ENCODE data around the gene SLC34A1.

SLC34A1 gene

DNA sequence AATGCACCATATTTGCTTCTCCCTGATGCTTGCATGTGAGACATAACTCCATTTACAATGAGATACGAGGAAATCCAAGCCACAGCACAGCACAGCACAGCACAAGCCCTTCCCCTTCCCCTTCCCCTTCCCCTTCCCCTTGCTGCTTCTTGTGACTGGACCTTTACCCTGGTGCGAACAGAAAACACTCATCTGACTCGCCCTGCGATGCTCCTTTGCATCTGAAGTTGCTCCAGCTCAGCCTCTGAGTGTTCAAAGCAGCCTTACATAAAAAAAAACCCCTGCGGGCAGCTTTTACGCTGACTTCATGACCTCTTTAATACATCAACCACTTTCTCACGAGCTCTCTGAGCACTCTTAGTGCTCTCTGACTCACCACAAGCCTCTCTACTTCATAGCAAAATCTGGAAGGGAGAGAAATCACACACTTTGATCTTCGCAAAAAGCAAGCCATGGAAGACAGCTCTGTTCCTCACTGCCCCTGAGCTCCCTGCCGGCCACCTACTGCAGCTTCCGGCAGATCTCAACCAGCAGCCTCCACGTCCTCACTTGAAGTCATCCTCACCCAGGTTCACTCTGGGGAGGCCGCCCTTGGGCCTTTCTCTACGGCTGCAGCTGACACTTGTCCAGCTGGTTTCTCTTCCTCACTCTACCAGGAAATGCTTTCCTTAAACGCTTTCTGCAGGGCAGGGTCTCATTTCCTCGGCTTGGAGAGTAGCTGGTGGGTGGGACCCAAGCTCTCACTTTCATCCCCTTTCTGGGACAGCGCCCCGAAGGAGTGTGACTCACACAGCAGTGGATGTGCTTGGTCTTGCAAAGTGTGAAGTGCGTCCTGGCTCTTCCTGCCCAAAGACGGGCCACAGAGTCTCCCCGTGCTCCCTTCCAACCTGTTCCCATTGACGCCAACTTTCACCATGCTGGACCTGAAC, 5.3 kb downstream of the SLC34A1 start:
- no peak for DNase-seq

DNA sequence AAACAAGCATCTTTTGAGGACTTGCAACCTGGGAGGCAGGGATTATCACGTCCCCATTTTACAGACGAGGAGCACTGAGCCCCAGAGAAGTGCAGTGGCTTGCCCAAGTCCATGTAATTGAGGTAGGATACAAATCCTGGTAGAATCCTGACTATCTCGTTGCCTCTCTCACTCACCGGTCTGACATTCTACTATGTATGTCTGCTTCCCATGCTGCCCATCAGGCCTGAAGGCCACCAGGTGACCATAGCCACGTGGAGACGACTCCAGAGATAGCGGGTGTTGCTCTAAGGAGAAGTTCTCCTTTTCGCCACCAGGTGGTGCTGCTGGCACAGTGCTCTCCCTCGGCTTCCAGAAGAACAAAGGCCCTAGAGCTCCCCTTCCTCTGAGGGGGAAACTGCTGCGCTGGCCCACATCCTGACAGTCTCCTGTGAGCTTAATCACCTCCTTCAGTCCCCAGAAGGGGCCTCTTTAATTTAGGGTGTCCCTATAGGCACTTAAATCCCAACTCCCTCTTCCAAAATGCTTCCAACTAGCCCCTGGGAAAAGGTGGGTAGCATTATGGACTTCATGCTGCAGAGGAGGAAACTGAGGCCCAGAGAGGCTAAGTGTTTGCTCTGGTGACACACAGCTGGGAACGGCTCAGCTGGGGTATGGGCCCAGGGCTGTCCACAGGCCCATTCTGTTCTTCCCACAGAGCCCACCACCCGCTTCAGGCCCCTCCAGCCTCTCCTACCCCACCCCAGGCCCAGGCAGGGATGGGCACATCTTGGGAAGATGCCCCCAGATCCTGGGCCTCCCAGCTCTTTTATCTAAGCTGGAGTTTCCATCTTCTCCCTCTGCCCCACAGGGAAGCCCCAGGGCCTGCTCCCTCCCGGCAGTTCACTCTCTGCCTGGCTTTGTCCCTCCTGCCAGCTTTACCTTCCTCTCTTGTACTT, 6.4 kb downstream of the SLC34A1 start:
- peak; percentile 70 to 85 (median 74) for DNase-seq

DNA sequence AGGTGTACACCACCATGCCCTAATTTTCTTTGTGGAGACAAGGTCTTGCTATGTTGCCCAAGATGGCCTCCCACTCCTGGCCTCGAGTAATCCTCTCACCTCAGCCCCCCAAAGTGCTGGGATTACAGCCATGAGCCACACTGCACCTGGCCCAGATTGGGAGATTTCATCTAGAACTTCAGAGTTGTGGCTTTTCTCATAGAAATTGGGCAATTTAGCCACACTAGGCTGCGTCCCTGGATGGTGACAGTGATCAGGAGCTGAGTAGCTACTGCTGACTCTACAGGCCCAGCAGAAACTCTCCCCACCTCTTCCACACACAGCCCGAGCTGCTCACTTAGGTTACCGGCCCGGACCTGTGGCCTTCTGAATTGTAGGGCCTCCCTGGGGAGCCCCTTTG, 8.5 kb downstream of the SLC34A1 start:
- no peak for DNase-seq

DNA sequence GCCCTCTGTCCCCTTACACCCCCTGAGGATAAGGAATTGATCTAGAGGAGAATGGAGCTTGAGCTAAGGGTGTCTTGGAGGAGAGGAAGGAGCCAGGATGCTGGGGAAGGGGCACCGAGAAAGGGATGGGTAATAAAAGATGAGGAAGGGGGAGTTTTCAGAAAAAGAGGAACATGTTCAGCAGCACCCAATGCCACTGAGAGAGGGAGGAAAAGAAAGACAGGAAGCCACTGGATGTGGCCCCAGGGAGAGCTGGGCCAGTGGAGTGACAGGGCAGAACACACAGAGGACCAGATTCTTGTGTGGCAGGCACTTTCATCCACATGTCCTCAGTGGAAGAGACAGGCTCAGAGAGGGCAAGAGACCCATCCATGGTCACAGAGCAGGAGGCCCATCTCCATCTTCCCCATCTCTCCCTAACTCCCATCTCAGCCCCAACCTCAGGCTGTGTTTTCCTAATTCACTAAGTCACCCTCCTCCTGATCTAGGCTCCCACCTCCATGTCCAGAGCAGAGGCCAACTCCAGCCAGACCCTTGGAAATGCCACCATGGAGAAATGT, 9.1 kb downstream of the SLC34A1 start:
- DNase-seq: no peak

DNA sequence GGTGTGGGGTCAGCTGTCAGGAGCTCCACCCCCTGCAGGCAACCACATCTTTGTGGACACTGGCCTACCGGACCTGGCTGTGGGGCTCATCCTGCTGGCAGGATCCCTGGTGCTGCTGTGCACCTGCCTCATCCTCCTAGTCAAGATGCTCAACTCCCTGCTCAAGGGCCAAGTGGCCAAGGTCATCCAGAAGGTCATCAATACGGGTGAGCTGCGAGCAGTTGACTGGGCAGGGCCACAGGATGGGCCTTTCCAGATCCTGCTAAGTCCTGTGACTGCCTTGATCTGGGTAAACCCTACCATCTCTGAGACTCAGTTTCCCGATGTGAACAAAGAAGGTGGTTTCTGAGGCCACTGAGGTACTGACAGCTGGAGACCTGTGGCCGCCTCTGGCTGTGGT, 9.8 kb downstream of the SLC34A1 start:
- no peak for DNase-seq

DNA sequence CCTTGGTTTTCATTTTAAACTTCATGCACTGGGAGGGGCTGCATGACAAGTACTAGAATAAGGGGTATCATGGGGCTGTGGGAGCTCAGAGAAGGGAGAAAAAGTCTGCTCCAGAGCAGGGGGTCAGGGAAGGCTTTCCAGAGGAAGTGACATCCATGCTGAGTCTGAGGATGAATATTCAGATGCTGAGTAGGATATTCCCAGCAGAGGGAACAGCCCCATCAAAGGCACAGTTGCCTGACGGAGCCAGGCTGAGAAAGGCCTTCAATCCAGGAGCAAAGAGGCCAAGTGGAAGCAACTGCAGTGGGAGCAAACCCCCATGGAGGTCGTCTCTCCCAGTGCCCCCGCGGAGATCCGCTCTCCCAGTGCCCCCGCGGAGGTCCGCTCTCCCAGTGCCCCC, 11.8 kb downstream of the SLC34A1 start:
- no peak for DNase-seq

DNA sequence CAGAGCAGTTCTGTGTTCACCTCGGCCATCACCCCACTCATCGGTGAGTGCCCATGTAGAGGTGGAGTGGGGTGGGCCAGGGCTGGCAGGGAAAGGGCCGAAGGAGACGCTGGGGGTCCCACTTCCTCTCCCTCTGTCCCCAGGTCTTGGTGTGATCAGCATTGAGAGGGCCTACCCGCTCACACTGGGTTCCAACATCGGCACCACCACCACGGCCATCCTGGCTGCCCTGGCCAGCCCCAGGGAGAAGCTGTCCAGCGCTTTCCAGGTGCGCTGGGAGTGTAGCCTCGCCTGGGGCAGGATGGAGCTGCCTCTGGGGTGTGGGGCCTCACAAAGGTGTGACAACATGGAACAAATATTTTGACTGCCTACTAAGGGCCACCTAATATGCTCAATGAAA, 12.6 kb downstream of the SLC34A1 start:
- no peak for DNase-seq

DNA sequence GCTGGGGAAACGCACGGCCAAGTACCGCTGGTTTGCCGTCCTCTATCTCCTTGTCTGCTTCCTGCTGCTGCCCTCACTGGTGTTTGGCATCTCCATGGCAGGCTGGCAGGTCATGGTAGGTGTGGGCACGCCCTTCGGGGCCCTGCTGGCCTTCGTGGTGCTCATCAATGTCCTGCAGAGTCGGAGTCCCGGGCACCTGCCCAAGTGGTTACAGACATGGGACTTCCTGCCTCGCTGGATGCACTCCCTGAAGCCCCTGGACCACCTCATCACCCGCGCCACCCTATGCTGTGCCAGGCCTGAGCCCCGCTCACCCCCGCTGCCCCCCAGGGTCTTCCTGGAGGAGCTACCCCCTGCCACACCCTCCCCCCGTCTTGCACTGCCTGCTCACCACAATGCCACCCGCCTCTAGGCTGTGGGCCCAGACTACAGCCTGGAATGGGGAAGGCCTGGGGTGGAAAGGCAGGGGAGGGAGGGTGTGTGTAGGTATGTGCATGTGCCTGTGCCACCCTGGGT, 13.7 kb downstream of the SLC34A1 start:
- DNase-seq: no peak

DNA sequence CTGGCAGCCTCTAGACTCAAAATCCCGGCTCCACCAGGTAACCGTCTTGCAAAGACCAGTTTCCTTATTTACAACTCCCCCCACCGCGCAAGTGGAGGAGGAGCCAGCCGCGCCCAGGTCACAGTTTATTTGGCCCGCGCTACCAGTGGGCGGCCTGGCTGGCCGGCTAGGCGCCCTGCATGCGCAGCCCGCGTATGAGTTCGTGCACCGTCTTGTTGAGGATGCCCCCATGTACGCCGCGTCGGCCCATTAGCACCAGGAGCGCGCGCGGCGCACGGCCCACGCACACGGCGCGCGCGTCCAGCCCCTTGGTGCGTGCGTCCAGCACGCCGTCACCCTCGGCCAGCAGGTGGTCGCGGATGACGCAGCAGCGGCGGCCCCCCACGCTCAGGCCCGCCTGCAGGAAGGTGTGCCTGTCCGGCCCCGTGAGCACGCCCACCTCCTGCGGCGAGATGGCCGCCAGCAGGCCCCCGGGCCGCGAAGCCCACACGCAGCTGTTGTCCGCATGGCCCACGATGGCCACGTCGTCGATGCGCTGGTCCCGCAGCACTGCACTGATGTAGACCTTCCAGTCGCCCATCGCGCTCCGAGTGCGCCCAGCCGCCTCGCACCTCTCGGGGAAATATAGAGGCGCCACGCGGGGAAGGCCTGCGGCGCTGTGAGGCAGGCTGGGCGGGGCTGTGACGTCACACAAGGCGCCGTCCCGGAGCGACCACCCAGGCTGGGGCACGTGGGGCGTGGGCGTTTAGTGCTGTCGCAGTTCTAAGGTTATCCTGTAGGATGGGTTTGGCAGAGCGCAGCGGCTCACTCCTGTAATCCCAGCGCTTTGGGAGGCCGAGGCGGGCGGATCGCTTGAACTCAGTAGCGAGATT, 16.0 kb downstream of the SLC34A1 start, which contains the start of gene PFN3:
TSS of gene PFN3 (minus strand) at position 665 of the 872 bp plus-strand sequence. CDS start at position 580, 85 bp downstream.
- no peak for DNase-seq

DNA sequence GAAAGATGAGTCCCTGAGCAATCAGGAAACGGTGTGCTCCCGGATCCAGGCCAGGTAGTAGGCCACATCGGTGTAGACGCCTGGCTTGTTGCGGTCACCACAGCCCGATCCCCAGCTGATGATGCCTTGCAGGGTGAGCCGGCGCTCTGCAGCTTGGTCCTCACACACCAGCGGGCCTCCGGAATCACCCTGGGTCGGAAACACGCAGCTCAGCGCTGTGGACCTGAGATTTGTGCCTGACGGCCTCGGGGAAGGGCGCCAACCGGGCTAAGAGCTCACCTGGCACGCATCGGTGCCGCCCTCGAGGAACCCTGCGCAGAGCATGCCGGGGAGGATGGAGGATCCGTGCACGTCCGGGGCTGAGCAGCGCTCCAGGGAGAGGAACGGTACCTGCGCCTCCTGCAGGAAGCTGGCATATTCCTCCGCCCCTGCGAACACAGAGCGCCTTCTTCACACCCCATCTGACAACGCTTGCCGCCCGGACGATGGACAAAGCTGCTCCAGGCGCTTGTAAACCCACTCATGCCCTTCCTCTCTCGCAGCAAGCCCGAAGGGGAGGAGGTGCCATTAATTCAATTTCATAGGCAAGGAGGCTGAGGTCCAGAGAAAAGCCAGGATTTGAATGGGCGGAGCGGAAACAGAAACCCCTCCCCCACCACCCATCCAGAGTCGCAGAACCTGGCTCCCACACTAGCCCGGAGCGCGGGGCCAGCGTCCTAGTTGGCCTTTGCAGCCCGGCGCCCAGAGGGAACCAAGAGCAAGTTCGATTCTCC, 18.2 kb downstream of the SLC34A1 start:
- DNase-seq: peak; percentile 35 to 43 (median 37)

DNA sequence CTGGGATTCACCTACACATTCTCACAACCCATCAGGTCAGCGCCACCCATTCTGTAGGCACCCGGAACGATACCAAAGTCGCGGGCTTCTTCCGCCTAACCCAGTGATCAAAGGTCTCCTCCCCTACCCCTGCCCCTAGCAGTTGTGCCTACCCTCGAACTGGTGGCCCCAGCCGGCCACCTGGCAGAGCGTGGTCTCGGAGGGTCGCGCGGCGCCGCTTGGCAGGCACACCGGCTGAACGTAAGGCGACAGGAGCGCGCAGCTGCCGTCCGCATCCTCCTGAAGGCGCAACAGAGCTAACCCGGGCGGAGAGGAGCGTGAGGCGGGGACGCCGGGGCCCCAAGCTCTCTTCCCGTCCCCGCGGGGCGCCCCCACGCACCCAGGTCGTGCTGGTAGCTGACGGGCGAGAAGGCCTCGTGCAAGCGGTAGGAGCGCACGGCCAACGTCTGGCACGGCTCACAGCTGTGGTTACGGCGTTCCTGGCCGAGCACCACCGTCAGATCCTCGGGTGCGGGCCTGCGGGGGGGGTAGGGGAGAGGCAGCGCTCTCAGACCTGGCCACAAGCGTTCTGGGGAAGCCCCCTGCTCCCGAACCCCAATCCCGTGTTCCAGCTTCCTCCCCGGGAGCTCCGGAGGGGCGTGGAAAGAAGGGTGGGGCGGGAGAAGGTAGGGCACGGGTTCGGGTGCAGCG, 19.0 kb downstream of the SLC34A1 start:
- peak in 2 of 4 experiments; percentile 26 to 39 for DNase-seq

DNA sequence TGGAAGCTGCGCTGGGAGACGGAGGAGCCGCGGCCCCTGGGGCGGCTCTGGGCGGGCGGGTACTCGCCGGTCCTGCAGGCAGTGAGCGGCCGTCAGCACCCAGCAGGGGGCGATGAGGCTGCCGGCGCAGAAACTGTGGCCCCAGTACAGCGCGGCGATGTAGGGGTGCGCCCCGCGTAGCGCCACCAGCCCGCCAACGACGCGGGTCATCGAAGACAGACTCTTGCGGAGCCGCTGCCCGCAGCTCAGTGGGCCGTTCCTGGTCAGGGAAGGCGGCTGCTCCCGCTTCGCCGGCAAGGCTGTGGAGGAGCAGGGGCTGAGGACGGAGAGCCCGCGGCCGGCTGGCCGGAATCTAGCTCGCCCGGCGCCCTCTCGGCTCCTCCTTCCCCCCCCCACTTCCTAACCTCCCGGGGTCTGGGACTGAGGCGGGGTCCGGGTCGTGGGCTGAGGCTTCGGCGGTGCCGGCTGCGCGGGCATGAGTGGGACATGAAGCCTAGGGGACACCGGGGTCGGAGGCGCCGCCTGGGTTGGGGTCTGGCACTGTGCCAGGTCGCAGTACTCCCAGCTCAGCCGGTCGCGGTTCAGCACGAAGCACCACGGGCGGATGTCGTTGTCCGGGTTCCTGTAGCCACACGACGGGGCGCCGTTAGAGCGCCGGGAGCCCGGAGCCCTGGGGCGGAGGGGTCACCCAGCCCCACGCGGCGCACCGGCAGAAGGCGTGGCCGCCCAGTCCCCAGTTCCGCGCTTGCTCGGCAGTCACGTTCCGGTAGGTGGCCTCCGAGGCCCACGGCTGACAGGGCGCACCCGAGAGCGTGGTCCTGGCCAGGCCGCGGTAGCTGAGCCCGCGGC, 19.8 kb downstream of the SLC34A1 start:
- peak; percentile 60 to 79 (median 71) for DNase-seq

DNA sequence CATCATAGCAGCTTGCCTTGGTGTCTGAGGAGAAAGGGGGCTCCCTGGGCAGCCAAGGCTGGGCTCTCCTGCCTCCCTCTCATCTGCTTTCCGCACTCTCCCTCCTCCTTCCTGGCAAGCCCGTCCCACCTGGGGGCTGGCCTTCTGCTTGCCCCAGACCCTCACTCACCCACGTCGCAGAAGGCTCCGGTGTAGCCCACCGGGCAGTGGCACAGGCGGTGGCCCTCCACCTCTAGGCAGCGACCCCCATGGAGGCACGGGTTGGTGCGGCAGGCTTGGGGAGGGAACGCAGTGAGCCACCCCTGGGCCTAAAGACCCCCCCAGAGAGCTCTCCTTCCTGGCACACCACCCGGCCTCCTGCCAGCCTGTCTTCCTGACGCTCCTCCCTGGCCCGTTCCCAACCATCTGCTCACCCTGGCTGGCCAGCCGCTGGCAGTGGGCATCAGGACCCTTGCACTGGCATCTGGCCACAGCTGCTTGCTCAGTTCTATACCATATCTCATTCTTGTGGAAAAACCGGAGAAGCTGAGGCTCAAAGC, 20.5 kb downstream of the SLC34A1 start:
- no peak for DNase-seq

DNA sequence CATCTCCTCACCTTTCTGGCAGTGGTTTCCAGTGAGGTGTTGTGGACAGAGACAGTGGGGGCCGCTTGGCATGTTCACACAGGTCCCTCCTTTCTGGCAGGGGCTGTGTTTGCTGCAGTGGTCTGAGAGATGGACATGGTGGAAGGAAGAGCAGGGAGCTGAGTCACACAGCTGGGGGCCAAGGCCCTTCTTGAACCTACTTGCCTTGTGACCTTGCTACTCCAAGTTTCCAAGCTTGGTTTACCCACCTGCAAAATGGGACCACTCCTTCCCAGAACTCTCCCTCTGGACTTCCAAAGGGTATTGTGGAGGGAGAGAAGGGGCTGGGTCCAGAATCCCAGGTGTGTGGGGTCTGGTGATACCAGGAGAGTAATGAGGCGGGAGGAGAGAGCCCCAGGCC, 21.1 kb downstream of the SLC34A1 start:
- no peak for DNase-seq

DNA sequence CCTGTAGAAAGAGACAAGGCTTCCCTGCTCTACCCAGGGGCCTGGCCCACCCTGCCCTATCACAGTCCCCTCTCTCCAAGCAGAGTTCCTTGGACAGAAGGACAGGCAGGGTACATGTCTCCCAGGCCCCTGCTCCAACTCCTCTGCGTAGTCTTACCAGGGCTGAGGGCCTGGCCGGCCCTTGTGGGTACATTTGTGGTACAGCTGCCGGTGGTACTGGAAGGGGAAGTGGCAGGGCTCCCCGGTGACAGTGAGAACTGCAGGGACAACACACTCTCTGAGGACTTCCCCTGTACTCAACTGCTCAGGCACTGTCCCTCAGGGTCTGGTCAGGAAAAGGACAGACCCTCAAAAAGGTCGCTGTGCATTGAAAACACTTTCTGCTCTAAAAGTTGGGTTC, 21.6 kb downstream of the SLC34A1 start:
- DNase-seq: no peak

DNA sequence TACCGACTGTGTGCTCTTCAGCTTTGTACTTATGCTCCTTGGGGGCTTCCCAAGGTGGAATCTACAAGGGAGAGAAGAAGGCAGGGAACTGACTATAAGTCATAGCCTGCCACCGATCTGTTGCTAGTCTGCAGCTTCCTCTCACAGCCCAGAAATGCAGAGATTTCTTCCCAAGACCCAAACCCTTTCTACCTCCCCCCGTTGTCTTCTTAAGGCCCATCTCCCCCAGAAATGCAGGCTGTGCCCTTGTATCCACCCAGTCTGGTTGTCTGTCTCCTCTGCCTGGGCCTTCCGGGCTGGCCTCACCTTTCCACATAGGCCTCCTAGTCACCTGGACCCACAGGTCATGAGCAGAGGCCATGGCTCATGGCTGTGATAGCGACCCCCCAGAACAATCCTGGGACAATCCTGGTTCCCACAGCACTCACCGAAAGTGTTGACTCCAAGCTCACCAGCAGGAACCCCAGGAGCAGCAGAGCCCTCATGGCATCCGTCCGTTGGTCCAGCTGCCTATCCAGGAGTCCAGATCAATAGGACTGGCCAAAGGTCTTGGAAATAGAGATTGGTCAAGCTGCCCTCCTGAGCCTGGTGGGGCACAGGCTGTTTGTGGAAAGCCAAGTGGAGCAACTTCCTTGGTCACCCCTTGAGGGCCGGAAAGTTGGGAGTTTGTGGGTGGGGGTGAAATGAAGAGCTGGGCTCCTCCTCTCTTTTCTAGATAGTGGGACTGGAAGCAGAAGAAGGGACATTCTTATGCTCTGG, 25.0 kb downstream of the SLC34A1 start, which contains the start of gene F12:
TSS of gene F12 (minus strand) at position 522 of the 759 bp plus-strand sequence. CDS start at position 485, 37 bp downstream.
- DNase-seq: no peak

DNA sequence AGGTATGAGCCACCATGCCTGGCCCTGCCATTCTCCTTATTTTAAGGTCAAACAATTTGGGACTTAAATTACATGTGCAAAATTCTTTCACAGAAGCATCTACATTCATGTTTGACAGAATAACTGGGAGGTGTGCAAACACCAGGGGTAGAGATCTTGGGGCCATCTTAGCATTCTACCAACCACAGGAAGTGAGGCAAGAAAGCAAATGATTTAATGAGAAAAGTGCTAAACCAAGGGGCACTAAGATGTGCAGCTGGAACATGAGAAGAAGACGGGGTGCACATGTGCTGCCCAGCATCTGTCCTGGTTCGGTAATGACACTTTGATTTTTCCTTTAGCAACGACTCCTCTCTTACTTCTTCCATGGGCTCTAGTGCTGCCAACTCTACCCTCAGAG, 26.3 kb downstream of the SLC34A1 start:
- no peak for DNase-seq

DNA sequence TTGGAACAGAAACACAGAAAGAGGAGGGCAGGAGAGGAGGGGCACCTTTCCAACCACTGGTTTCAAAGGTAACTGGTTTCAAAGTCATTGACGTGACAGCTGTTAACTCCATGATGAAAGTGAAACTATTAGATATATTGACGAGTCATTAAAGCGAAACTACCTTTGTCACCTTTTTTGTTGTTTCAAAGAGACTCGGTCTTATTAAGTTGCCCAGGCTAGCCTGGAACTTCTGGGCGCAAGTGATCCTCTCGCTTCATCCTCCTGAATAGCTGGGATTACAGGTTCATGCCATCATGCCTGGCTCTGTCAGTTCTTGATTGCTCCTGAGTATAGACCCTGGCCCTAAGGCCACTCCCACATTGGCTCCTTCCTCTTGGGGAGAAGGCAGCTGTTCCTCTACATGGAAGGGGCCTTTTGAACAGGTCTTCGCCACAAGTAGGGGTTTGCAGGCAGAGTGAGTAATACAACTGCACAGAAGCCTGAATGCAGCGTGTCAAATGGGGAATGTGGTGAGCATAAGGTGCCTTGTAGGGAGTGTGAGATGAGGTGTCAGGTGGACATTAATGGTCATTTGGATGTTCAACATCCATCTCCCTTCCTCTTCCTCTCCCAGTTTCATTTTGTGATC, 28.5 kb downstream of the SLC34A1 start:
- peak in 1 of 4 experiments; percentile 23 for DNase-seq

Data from activated CD4-positive, CD25-positive, alpha-beta regulatory T cell (primary cell).